ENCODE data around the gene HOXA1.

Gene HOXA1

GRCh38 chr7:27131390-27131819 is 35.6 kb upstream of the HOXA1 start:
- DNase-seq (ENCODE audit: low read depth in 2 of 2): no peak

DNA sequence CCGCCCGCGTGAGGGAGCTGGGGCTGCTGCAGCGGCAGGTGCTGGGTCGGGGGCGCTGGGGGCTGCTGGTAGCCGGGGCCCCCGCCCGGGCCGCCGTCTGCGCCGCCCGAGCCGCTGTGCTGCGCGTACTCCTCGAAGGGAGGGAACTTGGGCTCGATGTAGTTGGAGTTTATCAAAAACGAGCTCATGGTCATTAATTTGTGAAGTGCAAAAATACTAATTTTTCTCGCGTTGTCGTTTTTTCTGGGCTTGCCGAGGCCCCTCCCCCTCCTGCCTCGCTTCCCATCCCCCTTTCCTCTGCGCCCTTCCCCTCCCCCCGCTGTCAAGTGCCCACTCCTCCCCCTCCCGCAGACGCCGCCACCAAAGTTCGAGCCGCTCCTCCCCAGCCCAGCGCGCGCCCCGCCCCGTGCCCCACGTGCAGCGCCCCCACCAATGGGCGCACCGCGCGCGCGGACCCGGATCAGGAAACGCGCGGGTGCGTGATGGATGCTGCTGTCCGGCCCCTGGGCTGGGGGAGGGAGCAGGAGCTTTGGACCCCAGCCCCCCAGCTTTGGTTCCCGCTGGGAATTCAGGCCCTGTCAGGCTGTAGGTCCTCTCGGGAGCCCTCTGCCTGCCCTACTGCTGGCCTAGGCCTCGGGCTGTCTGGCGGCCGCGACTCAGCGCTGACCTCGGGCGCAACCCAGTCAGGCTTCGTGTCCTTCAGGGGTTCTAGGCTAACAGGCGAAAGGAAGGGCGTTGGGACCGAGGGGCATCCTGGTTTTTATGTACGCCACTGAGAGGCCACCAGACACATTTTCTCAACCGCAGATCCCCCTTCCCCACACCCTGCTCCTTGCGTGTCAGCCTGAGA is 35.0 kb upstream of the HOXA1 start, which contains the start of gene HOXA4:
TSS of gene HOXA4 (minus strand) at position 218 of the 850 bp plus-strand sequence. CDS start at position 194, 24 bp downstream.
- DNase-seq (ENCODE audit: low read depth in 2 of 2): peak; percentile 38 to 67

DNA sequence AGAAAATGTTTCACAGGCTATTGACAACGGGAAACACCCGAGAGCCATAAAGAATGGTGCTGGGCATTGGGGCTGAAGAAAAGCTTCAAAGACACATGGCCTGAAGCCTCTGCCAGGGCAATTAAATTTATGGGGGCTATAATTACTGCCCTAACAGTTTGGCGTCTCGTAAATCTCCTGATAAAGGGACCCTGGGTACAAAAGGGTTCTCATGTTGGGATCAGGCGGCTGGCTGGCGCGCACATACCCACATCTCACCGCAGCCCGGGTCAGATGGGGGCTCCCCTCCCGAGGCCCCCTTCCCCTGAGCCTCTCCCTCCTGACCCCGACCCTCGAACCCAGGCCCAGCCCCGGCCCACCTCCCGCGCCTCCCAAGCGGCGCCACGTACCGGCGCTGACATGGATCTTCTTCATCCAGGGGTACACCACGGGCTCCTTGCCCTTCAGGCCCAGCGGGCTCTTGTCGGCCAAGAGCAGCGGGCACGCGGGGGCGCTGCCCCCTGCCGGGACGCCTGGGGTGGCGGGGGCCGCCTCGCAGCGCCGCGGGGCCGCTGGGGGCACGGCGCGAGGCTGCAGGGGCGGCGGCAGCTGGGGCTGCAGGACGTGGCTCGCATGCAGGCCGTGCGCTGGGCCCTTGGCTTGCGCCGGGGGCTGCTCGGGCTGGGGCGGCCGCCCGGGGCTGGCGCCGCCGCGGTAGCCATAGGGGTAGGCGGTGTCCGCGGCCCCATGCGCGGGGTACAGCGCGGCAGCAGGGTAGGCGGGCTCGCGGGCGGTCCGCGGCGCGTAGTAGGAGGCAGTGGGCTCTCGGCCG is 34.1 kb upstream of the HOXA1 start:
- no peak for DNase-seq (ENCODE audit: low read depth in 2 of 2)

DNA sequence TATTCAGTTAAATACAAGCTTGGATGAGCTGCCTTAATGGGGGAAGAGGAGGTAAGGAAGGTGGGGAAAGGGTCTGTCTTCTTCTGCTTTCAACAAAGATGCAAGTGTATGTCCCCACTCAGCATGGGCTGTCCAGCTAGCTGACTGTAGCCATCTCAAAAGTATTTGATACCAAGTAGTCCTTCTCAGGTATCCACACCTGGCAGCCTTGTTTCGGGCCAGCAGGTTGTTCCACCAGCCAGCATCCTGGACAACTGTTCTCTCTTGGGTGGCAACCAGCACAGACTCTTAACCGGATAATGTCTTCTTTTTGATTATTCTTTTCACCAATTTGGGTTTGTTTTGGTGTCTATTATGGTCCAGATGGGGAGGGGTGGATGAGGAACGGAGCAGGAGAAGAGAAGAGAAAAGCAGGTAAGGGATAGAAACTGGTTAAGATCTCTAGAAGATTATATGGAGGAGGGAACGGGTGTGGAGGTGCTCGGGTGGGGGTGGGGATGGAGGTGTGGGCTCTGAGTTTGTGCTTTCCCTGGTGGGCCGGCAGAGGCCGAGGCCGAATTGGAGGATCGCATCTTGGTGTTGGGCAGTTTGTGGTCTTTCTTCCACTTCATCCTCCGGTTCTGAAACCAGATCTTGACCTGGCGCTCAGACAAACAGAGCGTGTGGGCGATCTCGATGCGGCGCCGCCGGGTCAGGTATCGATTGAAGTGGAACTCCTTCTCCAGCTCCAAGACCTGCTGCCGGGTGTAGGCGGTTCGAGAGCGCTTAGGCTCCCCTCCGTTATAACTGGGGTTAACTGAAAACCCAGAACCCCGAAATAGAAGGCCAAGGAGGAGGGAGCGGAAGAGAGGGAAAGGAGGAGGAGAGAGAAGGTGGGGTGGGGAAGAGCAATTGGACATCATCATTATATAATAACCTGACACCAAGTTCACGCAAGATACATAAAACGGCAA is 33.3 kb upstream of the HOXA1 start:
- no peak for DNase-seq (ENCODE audit: low read depth in 2 of 2)

DNA sequence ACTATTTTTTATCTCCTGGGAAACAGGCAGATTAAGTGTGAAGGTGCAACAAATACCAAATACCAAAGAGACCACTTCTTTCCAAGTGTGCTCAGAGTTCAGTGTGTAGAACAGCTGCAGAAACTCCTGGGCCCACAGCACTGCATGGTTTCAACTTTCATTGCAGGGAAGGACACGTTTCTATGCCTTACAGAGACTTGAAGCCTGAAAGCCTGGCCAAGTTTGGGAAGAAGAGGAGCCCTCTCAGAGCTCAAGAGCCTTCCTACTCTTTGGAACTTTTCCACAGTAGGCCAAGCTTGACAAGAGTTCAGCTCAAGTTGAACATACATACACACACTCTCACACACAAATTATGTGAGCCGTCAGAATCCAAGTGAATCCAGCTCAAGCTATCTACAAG is 32.2 kb upstream of the HOXA1 start:
- no peak for DNase-seq (ENCODE audit: low read depth in 2 of 2)

DNA sequence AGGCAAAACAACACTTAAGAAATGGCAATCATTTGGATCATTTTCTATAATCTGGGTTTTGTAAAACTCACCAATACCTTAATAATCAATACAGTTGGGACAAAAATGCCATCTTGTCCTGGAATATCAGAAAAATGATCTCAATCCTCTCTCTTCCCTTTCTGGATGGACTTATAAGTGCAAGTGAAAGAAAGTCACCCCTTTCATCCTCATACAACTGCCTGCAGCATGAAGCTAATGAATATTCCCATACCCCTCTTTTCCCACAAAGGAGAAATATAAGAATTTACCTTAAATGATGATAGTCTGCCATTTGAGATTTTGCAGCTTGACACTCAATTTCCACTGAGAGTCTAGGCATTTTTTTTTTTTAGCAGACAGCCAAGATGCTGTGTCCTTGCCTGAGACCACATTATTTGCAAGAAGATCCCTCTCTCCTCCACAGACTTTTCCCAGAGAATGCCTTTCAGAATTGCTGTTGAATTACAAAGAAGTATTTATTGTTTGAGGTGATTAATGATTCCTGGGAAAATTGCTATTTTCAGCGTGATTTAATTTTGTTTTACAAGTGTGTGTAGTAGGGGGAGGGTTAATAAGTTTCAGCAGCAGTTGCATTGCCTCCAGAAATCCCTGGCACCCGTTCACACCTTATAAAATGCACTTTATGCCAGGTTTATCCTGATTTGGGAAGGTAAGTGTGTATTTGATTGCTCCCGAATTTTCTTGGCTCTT is 31.0 kb upstream of the HOXA1 start:
- no peak for DNase-seq (ENCODE audit: low read depth in 2 of 2)

DNA sequence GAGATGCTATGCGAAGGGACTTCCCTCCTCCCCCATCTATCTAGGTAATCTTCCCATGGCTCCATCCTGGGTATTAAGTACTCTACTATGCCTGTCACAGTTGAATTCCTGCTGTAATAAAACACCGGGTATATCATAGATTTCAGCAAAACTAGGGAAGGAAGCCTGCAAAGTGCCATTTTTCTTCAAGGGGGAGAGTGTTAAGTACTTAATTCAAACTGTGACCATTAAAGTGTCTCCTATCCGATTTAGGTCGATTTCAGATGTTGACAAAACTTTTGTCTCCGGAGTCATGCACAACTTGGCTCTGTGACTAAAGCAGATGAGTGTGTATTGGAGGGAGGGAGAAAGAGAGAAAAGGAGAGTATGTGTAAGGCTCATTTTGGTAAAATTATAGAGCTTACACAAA is 30.2 kb upstream of the HOXA1 start:
- no peak for DNase-seq (ENCODE audit: low read depth in 2 of 2)

GRCh38 chr7:27124902-27125689 is 29.3 kb upstream of the HOXA1 start:
- no peak for DNase-seq (ENCODE audit: low read depth in 2 of 2)

- no peak for DNase-seq (ENCODE audit: low read depth in 2 of 2)
Measured at GRCh38 chr7:27124096-27124901, 28.5 kb upstream of the HOXA1 start.

- no peak for DNase-seq (ENCODE audit: low read depth in 2 of 2)
Measured at GRCh38 chr7:27123477-27124053, 27.8 kb upstream of the HOXA1 start.

- DNase-seq (ENCODE audit: low read depth in 2 of 2): no peak
Measured at GRCh38 chr7:27123007-27123476, 27.2 kb upstream of the HOXA1 start.

- no peak for DNase-seq (ENCODE audit: low read depth in 2 of 2)
Measured at GRCh38 chr7:27122077-27122910, 26.5 kb upstream of the HOXA1 start.

DNA sequence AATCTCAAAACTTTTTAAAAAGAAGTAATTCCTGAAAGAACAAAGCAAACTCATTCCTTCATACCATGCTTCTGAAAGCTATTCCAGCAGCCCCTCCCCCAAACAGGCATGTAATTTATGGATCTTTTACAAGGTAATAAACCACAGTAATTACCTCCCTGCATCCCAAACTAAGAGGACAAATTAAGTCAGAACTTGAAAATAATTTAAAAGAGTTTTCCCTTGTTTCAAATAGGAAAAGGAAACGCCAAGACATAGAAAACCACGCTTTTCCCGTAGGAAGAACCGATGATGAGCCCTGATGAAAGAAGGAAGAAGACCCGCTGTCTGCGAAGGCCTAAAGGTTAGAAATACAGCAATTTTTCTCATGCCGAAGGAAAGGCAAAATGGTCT is 25.9 kb upstream of the HOXA1 start:
- DNase-seq (ENCODE audit: low read depth in 2 of 2): no peak

DNA sequence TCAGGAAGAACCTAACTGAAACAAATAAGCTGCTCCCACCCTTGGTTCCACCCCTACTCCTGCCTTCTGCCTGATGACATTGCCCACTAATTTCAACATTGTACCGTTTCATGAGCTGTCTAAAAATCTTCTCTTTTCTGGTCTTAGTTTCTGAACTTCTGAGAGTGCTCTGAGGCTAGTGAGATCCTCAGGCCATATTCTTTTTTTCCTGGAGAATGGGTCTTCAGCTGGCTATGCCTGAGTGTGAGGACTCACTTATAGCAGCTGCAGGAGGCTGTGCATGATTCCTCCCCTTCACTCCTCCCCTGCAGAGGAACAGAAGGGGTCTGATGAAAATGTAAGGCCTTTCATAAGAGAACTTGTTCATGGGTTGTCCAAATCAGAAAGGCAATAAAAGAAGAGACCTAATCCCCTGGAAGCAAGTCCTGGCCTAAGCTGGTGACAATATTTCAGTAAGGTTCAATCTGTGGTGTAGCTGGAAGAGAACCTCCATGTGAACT is 23.7 kb upstream of the HOXA1 start:
- DNase-seq (ENCODE audit: low read depth in 2 of 2): no peak

DNA sequence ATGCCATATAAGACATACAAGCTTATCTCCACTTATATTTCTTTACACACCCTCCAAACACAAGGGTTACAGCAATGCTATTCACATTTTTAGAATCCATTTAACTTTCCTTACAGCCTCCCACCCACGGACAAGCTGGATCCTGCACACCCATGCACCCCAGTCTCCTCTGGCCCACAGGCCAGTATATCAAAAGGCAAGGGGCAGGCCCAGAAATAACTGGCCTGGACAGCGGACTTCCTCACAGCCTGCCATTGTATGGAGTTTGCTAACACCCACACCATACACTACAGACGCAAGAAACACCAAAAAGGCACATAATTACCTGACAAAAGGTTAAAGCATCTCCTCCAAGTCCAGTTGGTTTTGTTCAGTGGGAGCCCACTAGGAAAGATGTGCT is 22.8 kb upstream of the HOXA1 start:
- DNase-seq (ENCODE audit: low read depth in 2 of 2): no peak

GRCh38 chr7:27117887-27118491 is 22.2 kb upstream of the HOXA1 start:
- DNase-seq (ENCODE audit: low read depth in 2 of 2): no peak

All from activated CD4-positive, alpha-beta T cell treated with anti-CD3 and anti-CD28 coated beads for 24 hours (primary cell).